ENCODE data around the gene WASL.
"Not testable (repeated sequence)": the region's sequence is repeated elsewhere in the genome, so short reads cannot be mapped to it uniquely, and the experiment has no call there.

The WASL gene

DNA sequence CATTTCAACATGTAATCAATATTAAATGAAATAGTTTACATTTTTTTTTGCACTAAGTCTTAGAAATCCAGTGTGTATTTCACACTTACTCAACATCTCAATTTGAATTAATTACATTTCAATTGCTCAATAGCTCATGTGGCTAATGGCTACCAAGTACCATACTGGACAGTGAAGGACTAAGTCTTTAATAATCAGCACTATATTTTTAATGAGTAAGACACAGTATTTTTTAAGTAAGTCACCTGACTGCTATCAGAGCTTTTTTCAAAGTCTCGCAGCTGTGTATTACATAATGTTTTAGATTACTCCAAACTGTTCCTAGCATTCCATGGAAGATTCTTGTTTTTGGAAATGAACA is 19.6 kb downstream of the WASL start:
- DNase-seq: no peak

DNA sequence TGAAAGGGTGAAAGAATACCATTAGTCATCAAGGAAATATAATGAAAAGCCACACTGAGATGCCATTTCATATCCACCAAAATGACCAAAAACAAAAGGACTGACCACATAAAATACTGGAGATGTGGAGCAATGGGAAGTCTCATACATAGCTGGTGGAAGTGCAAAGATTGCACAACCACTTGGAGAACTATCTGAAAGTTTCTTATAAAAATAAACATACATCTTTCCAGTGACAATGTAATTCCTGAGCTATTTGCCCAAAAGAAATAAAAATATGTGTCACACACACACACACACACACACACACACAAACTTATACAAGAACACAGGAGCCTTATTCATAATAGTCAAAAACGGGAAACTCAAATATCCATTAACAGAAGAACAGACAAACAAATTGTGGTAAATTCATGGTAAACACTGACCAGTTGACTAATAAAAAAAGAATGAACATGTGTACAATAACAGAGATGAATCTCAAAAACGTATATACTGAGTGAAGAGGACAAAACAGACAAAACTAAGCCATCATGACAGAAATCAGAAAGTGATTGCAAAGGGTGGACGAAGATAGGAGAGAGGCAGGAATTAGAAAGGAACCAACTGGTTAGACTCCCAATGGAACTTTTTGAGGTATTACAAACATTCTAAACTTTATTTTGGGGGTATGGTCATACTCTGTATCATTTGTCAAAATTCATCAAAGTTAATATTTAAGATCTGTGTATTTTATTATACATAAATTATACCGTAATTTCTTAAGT is 21.5 kb downstream of the WASL start:
- no peak for DNase-seq

DNA sequence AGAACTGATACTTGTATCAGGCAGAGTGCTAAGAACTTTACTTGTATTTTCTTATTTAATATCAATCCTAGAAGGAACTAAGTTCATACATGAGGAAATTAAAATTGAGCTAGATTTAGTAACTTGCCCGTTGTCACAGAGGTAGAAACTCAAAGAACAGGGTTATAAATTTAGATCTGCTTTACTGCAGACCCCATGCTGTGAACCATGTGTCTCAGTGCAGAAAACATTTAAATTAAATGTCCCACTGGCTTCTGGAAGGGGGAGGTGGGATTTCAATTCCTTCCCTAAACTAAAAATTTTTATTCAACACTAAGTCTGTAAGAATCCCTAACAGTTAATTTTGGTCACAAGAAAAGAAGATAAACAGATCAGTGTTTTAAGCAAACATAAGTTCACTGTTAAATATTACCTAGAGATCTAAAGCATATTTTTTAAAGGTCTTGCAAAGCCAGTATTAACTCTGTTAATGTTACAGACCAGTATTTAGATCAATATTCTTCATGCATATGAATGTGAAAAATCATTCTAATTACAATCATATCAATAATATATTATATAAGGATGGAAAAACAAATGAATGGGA is 23.1 kb downstream of the WASL start:
- no peak for DNase-seq

DNA sequence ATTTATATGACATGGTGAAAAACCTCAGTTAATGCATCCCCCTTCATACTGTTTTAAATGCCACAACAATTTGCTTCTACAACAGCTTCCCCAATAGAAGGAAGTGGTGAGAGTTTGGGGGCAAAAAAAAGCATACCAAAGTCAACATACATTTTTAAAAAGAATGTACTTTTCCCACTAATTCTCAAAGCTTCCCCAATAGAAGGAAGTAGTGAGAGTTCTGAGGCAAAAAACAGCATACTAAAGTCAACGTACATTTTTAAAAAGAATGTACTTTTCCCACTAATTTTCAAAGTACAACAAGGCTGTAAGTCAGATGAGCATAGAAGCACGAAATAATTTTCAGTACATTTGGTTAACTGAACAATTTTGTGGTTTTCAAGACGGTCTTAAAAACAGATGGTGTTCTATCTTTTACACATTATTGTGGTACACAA is 24.0 kb downstream of the WASL start:
- DNase-seq: no peak

DNA sequence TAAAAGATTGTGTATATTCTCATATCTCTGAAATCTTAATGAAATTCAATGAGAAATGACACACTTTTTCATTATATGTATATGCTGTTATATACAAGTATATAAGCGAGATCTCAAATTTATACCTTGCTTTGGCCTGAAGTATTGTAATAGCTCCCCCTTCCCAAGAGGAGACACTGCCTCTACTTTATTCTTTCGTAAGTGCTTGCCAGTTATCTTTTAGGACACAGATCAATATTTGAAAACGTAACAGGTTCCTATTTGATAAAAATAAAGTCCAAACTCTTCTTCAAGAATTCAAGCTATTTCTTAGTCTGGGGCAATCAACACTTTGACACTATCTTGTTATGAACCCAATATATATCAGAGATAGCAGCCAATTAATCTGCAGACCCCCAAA is 24.9 kb downstream of the WASL start:
- DNase-seq: no peak

DNA sequence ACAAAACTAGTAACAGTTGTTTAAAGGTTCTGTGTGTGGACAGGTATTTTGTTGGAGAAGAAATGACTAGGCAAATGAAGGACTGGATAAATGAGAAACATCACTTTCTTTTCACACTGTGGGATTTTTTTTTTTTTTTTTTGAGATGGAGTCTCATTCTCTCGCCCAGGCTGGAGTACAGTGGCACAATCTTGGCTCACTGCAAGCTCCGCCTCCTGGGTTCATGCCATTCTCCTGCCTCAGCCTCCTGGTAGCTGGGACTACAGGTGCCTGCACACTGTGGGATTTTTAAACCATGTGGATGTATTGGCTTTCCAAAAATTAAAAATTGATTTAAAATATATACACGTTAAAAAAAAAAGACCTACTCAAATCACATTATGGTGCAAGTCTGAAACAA is 28.3 kb downstream of the WASL start:
- not testable (repeated sequence) for DNase-seq

DNA sequence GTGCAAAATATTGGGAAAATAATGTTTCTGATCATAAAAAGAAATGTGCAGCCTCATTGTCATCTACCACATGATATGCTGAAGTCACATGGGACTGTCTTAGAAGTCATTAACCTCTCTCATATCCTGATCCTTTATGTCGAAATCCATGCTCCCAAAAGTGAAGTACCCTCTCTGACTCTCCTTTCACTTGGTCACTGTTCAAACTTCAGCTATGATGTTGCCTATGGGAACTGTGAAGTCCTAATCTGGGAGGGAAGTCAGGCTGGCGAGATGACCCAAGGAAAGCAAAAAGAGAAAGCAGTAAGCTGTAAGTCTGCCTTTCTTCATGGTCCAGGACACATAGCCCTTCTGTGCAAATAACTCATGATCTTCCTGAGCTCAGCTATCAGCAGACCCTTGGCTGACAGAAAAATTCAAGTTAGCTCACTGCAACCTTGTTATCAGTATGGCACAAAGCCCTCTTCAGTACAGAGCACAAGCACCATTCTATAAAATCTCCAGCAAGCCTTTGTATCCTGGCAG is 29.5 kb downstream of the WASL start:
- no peak for DNase-seq

DNA sequence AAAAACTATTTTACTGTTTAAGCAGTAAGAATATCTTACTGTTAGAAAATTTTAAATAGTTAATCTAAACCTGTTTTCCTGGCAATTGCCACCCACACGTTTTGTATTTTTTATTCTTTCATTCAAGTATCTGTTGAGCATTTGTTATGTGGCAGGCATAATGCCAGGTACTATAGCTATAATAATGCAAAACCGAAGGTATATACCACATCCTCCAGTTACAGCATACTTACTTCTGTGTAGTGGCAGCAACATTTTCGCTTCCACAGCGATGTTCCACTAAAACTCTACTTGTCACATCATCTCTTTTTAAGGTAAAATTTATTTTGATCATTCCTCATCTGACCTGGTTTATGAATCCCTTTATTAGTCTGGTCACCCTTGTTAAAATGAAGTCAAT is 30.0 kb downstream of the WASL start:
- DNase-seq: no peak

DNA sequence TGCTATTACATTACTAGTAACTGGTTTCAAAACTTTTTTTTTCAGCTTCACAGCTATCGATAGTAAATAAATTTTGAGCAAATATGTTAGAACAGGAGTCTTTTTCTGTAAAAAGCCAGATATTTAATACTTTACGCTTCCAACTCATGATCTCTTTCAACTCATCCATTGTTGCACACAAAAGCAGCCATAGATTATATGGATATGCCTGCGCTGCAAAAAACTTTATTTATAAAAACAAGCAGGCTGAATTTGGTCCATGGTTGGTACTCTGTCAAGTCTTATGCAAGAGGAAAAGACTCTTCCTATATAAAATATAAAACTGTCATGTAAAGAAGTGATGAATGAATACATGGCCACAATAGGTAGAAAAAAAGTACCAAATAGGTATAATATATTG is 31.1 kb downstream of the WASL start:
- DNase-seq: no peak

DNA sequence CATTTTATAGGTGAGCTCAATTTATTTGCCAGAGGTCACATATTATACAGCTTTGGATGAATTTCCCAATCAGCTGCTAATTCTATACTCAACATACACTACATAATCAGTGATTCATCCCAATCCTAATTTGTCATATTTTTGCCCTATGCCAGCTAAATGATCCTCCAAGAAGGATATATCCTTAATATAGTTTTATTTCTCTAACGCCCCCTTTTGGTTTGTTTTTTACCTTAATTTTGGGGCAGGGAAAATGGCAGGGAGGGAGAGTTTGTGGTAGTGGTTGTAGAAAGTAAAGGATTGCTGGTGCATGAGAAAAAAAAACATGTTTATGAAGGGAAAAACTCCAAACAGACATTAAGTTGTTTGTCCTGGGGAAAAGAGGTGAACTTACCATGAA is 31.9 kb downstream of the WASL start:
- no peak for DNase-seq

DNA sequence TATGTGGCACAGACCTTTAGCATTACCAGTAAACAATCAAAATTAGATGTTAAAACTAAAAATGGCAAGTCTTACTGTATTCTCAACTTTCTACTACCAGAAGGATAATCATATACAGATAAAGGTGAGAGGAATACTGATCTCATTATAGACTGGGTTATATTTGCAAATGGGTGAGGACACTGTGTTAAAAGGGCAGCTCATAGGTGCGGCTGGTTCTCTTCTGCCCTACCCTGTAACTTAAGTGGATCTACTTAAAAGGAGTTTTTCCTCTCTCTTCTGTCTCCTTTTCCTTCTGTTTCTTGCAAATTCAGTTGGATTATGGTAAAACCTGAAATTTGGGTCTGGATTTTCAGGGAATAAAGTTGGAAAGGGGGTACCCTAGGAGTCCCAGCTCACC is 33.0 kb downstream of the WASL start:
- DNase-seq: no peak

DNA sequence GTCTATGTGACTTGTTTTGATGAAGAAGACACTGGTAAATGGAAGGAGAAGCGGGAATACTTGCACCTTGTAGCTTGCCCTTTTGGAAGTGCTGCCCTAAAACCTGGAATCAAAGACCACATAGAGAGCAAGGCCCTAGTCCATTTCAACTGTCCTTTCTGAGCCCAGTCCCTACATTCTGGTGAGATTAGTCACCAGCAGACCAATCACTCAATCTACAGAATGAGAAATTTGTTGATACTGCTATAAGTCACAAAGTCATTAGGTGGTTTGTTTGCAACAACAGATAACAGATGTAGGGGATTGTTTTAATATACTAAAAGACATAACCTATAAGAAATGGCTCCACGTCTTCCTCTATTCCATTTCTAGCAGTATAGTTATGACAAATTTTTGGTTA is 33.6 kb downstream of the WASL start:
- DNase-seq: no peak

DNA sequence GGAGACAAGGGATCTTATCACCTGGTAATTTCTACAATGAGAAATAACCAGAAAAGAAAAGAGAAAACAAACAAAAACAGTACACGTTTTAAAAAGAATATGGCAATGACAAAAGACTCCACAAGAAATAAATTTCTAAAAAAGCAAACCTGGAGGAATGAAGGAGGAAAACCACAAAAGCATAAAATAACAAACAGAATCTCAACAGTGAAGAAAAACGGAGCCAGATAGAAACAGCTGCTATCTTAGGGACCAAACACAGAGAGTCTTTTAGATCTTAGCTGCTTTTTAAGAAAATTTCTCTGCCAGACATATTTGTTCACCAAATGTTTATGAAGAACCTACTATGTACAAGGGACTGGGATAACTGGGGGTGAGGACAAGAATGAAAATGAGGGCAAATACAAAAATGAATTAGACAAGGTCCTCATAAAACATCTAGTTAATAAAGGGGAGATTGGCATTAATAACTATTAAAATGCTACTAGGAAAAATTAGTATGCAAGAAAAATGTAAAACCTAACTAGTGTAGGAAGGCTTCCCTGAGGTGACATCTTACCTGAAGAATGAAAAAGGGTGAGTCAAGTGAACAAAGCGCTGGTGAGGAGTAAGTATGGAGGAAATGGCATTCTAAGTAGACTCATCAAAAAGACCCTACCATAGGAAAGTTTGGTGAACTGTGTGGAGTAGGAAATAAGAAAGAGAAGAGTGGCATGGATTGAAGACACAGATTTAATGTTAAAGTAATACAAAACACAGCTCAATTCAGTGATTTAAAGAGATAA is 34.3 kb downstream of the WASL start:
- DNase-seq: no peak

DNA sequence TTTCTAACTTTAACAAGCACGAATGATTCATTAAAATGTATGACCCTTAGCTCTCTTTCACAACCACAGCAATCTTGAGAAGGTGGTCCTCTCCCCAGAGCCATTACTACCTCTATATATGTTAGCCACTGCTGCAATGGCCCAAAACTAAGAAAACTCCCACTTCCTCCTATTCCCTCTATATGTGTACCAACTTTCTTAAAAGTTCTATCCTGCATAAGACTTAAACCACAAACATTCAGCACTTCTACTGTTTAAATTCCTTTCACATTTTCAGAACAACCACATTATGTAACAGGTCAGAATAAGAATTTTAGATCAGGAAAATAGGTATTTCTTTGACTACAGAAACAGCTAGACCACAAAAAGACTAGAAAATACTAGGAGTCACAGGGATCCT is 36.2 kb downstream of the WASL start:
- DNase-seq: no peak

DNA sequence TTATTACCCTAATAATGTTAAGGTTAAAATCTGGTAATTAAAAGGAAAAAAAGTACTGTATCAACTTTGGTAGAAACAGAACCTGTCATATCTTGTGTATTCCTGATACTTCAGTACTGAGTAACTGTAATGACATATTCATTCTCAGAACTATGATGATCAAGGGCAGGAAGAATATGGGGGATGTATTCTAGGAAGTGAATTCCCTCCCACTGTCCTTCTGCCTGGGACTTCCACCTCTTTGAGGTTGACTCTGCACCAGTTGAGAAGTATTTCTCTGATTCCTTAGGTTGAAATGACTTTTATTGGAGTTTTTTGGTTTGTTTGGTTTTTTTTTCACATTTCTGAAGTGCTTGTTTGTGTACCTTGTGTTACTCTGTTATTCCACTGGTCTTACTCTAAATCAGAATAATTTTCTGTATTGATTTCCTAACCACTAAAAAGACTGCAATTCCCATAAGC is 36.9 kb downstream of the WASL start:
- DNase-seq: no peak

DNA sequence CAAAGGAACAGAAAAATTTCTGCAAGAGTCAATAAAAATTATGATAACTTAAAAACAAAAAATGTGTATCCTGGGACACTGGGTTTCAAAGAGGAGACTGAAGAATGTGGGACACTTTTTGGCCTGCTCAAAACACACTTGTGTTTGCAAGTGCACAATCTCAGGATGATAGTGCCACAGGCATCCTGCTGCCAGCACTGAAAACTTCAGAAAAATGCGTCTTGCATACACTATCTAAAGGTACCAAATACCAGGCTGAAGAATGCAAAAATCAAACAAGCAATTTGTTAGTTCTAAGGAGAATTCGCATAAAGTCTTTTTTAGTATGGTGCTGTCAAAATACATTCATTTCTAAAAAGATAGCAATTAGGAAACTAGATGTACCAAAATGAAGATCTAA is 38.1 kb downstream of the WASL start:
- no peak for DNase-seq

DNA sequence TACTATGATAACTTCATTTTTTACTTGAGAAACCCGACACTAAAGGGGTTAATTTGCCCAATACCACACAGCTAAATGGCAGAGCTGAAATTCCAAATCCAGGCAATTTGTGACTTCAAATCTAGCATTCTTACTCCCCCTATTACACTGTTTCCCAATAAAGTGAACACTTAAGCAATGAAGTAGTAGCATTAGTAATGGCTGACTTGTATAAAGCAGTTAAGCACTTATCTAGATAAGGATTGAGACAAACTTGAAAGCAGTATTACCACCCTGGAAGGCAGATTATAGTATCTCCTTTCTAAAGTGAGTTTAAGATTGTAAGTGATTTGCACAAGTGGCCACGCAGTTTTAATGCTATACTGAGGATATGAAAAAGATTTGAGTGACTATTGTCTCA is 39.3 kb downstream of the WASL start:
- DNase-seq: no peak

DNA sequence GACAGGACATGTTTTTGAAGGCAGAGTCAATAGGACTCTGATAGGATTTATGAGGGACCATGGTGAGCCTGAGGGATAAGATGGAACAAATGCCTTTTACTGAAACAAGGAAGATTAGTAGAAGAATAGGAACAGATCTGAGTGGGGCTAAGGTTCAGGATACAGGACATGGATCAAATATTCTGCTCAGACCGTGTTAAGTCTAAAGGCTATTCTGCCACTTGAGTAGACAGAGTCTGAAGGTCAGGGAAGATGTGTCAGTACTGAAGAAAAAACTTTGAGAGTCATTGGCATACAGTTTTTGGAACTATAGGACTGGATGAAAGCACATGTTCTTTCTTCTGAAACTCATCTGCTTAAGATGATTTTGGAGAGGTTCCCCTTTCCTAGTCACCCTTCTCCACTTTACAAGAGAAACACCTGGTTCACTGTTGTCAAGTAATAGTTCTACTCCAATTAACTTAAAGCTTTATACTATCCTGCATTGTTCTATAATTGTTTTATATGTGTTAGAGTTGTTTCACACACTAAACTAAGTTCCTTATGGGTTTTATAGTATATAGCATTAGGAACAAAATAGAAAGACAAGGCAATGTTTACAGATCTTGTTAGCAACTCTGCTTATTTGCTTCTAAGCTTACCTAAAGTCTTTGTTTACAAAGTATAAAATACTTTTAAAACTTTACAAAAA is 43.4 kb downstream of the WASL start:
- DNase-seq: no peak

DNA sequence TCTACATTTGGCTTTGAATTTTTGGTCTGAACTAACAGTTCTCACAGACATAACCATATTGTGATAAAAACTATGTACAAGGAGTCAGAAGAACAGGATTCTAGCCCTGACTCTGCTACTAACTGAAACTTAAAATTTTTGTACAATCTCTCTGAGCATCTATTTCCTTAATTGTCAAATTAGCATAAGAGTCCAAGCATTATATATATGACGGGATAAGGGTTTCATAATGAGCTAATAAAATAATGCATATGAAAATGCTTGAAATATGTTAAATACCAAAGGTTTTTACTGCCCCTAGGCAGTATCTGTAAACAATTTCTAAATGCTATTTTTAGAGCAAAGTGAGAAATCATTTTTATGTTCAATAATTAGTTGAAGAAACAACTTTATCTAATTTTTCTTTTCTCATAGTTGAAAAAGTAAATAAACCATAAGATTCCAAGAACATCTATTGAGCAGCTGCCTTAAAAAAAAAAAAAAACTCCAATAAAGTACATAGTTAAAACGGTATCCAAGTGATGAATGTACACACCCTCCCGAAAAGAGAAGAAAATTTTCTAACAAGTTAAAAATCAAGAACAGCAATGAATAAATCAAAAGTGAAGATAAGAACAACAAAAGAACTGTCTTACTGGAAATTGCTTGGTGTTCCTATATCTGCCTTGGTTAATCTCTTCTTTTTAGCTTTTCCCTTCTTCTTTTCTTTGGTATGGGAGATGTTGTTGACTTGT is 52.7 kb downstream of the WASL start:
- DNase-seq: no peak

DNA sequence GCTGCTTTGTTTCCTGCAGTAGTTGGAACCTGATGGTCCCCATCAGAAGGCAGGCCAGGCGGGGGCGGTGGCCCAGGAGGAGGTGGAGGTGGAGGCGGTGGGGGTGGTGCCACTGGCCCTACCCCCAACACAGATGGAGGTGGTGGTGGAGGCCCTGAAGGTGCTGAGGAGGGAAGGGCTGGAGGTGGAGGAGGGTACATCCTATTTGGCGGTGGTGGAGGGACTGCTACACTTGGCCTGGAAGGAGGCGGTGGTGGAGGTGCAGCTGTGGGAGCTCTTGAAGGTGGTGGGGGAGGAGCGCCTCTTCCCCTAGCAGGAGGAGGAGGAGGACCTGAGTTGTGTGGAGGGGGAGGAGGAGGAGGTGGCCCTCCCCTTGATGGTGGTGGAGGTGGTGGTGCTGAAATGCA is 56.3 kb downstream of the WASL start:
- DNase-seq: no peak

DNA sequence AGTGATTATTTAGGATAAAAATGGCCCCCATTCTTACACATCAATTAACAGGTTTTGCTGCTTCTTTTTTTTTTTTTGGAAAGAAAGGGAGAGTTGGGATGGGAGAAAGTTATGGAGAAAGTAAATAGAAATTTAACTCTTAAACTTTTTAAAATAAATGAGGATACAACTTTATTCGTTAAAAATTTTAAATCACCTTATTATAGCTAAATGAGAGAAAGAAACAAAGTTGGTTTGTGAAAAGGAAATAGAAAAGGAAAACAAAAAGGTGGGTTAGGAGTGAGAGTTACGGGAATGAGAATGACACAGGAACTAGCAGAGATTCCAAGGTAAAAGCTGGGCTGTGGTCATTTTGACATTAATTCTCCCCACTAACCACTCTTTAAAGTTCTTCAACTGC is 58.3 kb downstream of the WASL start:
- DNase-seq: no peak

DNA sequence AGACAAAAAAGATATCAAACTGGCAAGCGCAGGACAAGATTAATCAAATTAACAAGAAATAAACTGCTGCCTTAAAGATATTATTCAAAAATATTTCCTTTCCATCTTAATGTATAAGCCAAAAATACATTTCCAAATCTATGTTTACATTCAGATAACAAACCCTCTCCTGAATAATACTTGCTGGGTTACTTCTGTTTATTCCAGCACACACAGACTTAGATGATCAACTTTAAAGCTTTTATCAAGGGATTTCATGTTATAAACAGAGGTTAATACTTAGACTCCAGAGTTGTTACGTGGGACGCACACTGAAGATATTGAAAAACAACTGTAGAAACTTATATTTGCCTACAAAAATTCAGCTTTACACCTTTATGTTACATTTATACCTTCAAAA is 59.6 kb downstream of the WASL start:
- no peak for DNase-seq

DNA sequence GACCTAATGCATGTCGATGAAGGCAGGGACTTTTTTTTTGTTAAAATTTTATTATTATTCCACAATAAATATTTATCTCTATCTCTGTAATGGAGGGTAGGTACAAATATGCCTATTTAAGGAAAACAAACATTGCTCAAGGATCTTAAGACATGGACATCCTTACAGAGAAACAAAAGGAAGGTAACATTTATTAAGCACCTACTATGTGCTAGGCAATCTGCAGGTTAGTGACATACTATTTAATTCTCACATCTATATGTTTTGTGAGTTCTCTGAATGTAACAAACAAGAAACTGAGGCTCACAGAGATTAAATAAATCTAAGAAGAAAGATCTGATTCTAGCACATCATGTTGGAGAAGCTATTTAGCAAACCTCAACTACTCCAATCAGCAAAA is 61.1 kb downstream of the WASL start:
- no peak for DNase-seq

Measured in NCI-H1092 treated with DMSO at 0.1 percent for 48 hours (cell line).